Natural killer cell (primary cell): ENCODE results near the gene HS3ST1. TPM values are rescaled to one million over a fixed set of nuclear protein-coding genes. Genes with fewer than 3 reads are reported as not detected.
"Not testable (repeated sequence)": the region's sequence is repeated elsewhere in the genome, so short reads cannot be mapped to it uniquely, and the experiment has no call there.

ENCODE experiments used
- ATAC-seq, 3 donors: fragments of 150-1000 bp in 2 of 3; fragments of 200-7000 bp in 1 of 3; cut with Tn5 transposase; 1 replicate in 1 of 3; 2 replicates in 2 of 3; pipeline ENCODE4 v1.10.0; 2021; ENCODE audit warnings: mild to moderate bottlenecking in 2 of 3, moderate library complexity in 2 of 3
- DNase-seq, 2 donors: peaks; one replicate each; pipeline versions ENCODE4 v3.0.0 to v3.0.0-alpha.2; 2013 to 2021; ENCODE audit warnings: mixed read lengths in 1 of 2
- H3K27ac ChIP-seq: one replicate; pipeline ENCODE4 v1.5.1; 2013; ENCODE audit warnings: mild to moderate bottlenecking, low read length
- H3K27me3 ChIP-seq: one replicate; pipeline ENCODE4 v1.6.1; 2013; ENCODE audit warnings: low read length; ENCODE audit not compliant: control insufficient read depth, insufficient read depth
- H3K36me3 ChIP-seq: one replicate; pipeline ENCODE4 v1.6.1; 2013; ENCODE audit warnings: low read length; ENCODE audit not compliant: control insufficient read depth, insufficient read depth
- H3K4me1 ChIP-seq: one replicate; pipeline ENCODE4 v1.6.1; 2013; ENCODE audit warnings: low read length; ENCODE audit not compliant: control insufficient read depth, insufficient read depth
- H3K4me3 ChIP-seq: one replicate; pipeline ENCODE4 v1.5.1; 2013; ENCODE audit warnings: low read length
- H3K9me3 ChIP-seq: one replicate; pipeline ENCODE4 v1.6.1; 2013; ENCODE audit warnings: low read length; ENCODE audit not compliant: control insufficient read depth, insufficient read depth
- H3K27ac Mint-ChIP-seq, 2 donors: one replicate each; pipeline ENCODE4 v1.8.0; 2022; ENCODE audit warnings: mild to moderate bottlenecking in 2 of 2, mixed read lengths in 2 of 2, moderate library complexity in 1 of 2
- H3K27me3 Mint-ChIP-seq, 2 donors: one replicate each; pipeline ENCODE4 v1.8.0; 2022; ENCODE audit warnings: low read depth in 2 of 2, mixed read lengths in 2 of 2
- H3K36me3 Mint-ChIP-seq: one replicate; pipeline ENCODE4 v1.8.0; 2022; ENCODE audit warnings: mixed read lengths
- H3K4me1 Mint-ChIP-seq, 2 donors: one replicate each; pipeline ENCODE4 v1.8.0; 2022; ENCODE audit warnings: mixed read lengths in 2 of 2
- H3K4me3 Mint-ChIP-seq: one replicate; pipeline ENCODE4 v1.8.0; 2022; ENCODE audit warnings: mild to moderate bottlenecking, moderate library complexity, mixed read lengths
- H3K9me3 Mint-ChIP-seq, 2 donors: one replicate each; pipeline ENCODE4 v1.8.0; 2022; ENCODE audit warnings: mixed read lengths in 2 of 2
- WGBS: methylation state at CpG from one replicate; pipeline ENCODE4 v1.1.7; 2013; ENCODE audit warnings: missing lambda C conversion rate; ENCODE audit not compliant: insufficient coverage; 5-methylcytosine and 5-hydroxymethylcytosine counted together
- intact Hi-C: fragments of 100-400 bp; cut with micrococcal nuclease; formaldehyde crosslinking; loops from one replicate; pipeline ENCODE4 v1.14.2; 2022
- total RNA-seq, 4 donors: library from RNA; stranded (reverse); fragments of 120-200 nt in 1 of 4; gene quantifications; one replicate each; pipeline versions ENCODE4 v1.2.3 to v1.2.4, GENCODE V29; 2013 to 2022
- TF ChIP-seq, protein P1 (sequence below): fragments of 200-600 bp; IDR thresholded peaks from one replicate; pipeline ENCODE4 v1.8.0; 2022; ENCODE audit warnings: antibody characterized with exemption

The HS3ST1 gene
- total RNA-seq, 3 donors from 2014 or later (not counting 1 experiment from before 2014, with no cell fraction given), result not detected

DNA sequence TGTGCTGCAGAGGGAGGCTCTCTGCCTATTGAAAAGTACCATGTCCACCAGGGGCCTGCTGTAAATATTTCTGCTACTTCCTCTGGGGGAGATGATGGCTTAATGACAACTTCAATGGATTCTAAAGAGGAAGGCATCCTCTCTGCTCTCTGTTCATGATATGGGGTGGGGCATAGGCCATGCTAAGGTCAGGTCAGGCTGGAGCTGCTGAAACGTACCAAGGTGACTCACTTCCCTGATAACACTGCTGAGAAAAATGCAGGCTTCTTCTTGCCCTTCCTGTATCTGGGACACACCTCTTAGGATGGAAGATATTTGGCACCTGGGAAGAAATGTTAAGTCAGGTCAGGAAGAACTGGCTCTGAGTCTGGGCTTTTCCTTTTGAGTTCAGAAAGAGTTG is 31.5 kb downstream of the HS3ST1 start:
- H3K27me3 ChIP-seq, result no peaks in the 10 kb centered on the region
- no peaks in the 10 kb centered on the region for H3K36me3 Mint-ChIP-seq
- no peaks in the 10 kb centered on the region for H3K36me3 ChIP-seq
- intact Hi-C loops, result no loop called here
- H3K4me3 ChIP-seq, result no peak overlapping the region
- H3K4me1 Mint-ChIP-seq, result no peaks in the 10 kb centered on the region
- no peaks in the 10 kb centered on the region for H3K4me1 ChIP-seq
- H3K27ac Mint-ChIP-seq, result no peak overlapping the region
- no peaks in the 10 kb centered on the region for H3K9me3 ChIP-seq
- no peak for ATAC-seq
- no peaks in the 10 kb centered on the region for H3K9me3 Mint-ChIP-seq
- H3K4me3 Mint-ChIP-seq, result no peak overlapping the region
- no peak overlapping the region for H3K27ac ChIP-seq
- no peak for DNase-seq
- H3K27me3 Mint-ChIP-seq, result peaks cover 0 to 2% of the 10 kb centered on the region in 2 donors
- TF ChIP-seq, protein P1, sequence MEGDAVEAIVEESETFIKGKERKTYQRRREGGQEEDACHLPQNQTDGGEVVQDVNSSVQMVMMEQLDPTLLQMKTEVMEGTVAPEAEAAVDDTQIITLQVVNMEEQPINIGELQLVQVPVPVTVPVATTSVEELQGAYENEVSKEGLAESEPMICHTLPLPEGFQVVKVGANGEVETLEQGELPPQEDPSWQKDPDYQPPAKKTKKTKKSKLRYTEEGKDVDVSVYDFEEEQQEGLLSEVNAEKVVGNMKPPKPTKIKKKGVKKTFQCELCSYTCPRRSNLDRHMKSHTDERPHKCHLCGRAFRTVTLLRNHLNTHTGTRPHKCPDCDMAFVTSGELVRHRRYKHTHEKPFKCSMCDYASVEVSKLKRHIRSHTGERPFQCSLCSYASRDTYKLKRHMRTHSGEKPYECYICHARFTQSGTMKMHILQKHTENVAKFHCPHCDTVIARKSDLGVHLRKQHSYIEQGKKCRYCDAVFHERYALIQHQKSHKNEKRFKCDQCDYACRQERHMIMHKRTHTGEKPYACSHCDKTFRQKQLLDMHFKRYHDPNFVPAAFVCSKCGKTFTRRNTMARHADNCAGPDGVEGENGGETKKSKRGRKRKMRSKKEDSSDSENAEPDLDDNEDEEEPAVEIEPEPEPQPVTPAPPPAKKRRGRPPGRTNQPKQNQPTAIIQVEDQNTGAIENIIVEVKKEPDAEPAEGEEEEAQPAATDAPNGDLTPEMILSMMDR, result no peak
- 44% methylated on average over 1 of the region's 1 CpG for WGBS

DNA sequence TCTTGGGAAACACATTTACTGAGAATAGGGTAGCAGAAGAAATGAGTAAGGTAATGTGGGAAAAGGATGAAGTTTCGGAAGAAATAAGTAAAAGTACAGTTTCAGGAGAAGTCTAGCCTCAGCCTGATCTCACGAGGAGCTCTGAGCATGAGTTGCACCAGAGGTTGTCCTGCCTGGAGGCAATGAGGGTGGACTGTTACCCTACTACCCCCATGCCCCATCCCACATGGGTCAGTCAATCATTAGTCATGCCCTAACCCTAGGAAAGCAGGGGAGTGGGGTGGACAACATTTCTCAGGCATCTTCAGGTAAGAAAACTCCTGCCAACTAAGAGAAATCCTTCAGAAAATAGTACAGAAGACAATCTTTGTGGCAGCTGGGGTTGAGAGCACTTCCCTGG is 35.1 kb downstream of the HS3ST1 start:
- H3K36me3 Mint-ChIP-seq, result no peaks in the 10 kb centered on the region

DNA sequence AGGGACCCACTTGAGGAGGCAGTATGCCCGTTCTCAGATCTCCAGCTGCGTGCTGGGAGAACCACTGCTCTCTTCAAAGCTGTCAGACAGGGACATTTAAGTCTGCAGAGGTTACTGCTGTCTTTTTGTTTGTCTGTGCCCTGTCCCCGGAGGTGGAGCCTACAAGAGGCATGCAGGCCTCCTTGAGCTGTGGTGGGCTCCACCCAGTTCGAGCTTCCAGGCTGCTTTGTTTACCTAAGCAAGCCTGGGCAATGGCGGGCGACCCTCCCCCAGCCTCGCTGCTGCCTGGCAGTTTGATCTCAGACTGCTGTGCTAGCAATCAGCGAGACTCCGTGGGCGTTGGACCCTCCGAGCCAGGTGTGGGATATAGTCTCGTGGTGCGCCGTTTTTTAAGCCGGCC is 44.6 kb downstream of the HS3ST1 start:
- H3K27me3 ChIP-seq, H3K36me3 Mint-ChIP-seq, H3K4me1 Mint-ChIP-seq, H3K4me3 ChIP-seq, H3K4me1 ChIP-seq, H3K27ac Mint-ChIP-seq, H3K27me3 Mint-ChIP-seq, H3K9me3 Mint-ChIP-seq, H3K4me3 Mint-ChIP-seq, H3K36me3 ChIP-seq, DNase-seq, H3K27ac ChIP-seq, H3K9me3 ChIP-seq, intact Hi-C loops, ATAC-seq: not testable (repeated sequence)
- 92% methylated on average over 12 of the region's 15 CpGs for WGBS

More for the DNA sequence above, 35.1 kb downstream of the HS3ST1 start:
- 86% methylated on average over 2 of the region's 2 CpGs for WGBS
- no peaks in the 10 kb centered on the region for H3K4me1 Mint-ChIP-seq
- peaks cover 0 to 2% of the 10 kb centered on the region in 2 donors for H3K27me3 Mint-ChIP-seq
- intact Hi-C loops, result no loop called here
- no peaks in the 10 kb centered on the region for H3K9me3 ChIP-seq
- H3K9me3 Mint-ChIP-seq, result no peaks in the 10 kb centered on the region
- no peak overlapping the region for H3K27ac Mint-ChIP-seq
- no peak overlapping the region for H3K4me3 Mint-ChIP-seq
- H3K36me3 ChIP-seq, result no peaks in the 10 kb centered on the region
- ATAC-seq (no peak), DNase-seq (no peak)
- no peak overlapping the region for H3K27ac ChIP-seq
- H3K27me3 ChIP-seq, result no peaks in the 10 kb centered on the region
- TF ChIP-seq, protein P1, result no peak
- no peak overlapping the region for H3K4me3 ChIP-seq
- H3K4me1 ChIP-seq, result no peaks in the 10 kb centered on the region

DNA sequence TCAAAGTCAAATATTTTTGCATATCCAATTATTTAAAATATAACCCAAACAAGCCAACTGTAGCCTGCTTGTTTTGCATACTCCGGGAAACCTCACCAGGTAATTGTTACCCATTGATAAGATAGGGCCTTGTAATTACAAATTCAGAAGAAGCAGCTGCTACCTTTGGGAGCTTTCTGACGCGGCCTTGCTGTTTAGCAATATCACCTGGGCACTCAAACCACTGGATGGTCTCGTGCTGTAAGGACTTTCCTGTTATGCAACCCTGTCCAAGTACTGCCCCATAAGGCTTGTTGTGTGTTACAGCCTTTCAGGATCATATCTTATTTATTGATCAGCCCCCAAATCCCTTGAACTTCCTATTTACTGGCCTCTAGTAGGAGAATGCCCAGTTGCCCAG is 52.1 kb downstream of the HS3ST1 start:
- Mint-ChIP-seq H3K27ac (no peak overlapping the region), H3K4me3 (no peak overlapping the region), H3K27me3 (no peaks in the 10 kb centered on the region), H3K36me3 (no peaks in the 10 kb centered on the region), H3K9me3 (no peaks in the 10 kb centered on the region), H3K4me1 (no peaks in the 10 kb centered on the region)
- Histone ChIP-seq H3K4me3 (no peak overlapping the region), H3K4me1 (no peaks in the 10 kb centered on the region), H3K36me3 (no peaks in the 10 kb centered on the region), H3K27me3 (no peaks in the 10 kb centered on the region), H3K9me3 (no peaks in the 10 kb centered on the region), H3K27ac (no peak overlapping the region)
- 86% methylated on average over 4 of the region's 4 CpGs for WGBS
- DNase-seq, result no peak
- ATAC-seq, result no peak
- TF ChIP-seq, protein P1, result no peak
- intact Hi-C loops, result no loop called here
